ENCODE data around the gene ROR1. TPM values are rescaled to one million over a fixed set of nuclear protein-coding genes. Genes with fewer than 3 reads are reported as not detected.

Gene ROR1
- total RNA-seq, 1 donor from 2014 or later: 30.3 TPM

DNA sequence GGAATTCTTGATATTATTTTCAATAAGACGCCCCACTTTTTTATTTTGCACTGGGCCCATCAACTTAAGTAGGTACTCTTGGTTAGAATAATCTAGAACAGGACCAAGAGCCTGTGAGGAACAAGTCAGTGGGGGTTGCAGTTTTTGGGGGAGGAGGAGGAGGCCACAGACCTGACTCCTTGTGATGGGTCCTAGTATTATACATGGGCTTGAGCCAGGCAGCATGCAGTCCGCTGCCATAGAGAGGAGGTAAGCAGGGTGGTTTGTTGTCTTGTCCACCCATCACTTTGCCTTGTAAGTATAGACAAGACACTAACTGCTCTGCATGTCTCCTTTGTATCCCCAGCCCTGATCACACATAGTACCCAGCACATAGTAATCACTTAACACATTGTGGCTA, 24.5 kb downstream of the ROR1 start:
- H3K9me3 Mint-ChIP-seq: no peaks in the 10 kb centered on the region
- H3K27me3 Mint-ChIP-seq (ENCODE audit: insufficient read depth, low read depth): peaks cover 2% of the 10 kb centered on the region
- H3K36me3 Mint-ChIP-seq: no peaks in the 10 kb centered on the region
- Histone ChIP-seq H3F3A (ENCODE audit: low read depth) (peaks cover 28% of the 10 kb centered on the region), H3K79me2 (ENCODE audit: low read depth) (peaks cover 100% of the 10 kb centered on the region), H3K36me3 (no peaks in the 10 kb centered on the region), H3K4me2 (no peak overlapping the region), H3K27ac (no peak overlapping the region), H3K27me3 (no peaks in the 10 kb centered on the region), H3K4me3 (no peak overlapping the region), H3K4me1 (peaks cover 62% of the 10 kb centered on the region), H4K20me1 (ENCODE audit: low read depth) (peaks cover 79% of the 10 kb centered on the region), H3K9ac (no peak overlapping the region), H2AFZ (replicated peaks) (no peak overlapping the region), H3K9me3 (ENCODE audit: low read depth) (no peaks in the 10 kb centered on the region)
- no peak overlapping the region for H3K4me3 Mint-ChIP-seq
- no peak for DNase-seq (ENCODE audit: low spot score)
- TF ChIP-seq, protein P1, sequence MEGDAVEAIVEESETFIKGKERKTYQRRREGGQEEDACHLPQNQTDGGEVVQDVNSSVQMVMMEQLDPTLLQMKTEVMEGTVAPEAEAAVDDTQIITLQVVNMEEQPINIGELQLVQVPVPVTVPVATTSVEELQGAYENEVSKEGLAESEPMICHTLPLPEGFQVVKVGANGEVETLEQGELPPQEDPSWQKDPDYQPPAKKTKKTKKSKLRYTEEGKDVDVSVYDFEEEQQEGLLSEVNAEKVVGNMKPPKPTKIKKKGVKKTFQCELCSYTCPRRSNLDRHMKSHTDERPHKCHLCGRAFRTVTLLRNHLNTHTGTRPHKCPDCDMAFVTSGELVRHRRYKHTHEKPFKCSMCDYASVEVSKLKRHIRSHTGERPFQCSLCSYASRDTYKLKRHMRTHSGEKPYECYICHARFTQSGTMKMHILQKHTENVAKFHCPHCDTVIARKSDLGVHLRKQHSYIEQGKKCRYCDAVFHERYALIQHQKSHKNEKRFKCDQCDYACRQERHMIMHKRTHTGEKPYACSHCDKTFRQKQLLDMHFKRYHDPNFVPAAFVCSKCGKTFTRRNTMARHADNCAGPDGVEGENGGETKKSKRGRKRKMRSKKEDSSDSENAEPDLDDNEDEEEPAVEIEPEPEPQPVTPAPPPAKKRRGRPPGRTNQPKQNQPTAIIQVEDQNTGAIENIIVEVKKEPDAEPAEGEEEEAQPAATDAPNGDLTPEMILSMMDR (IDR thresholded peaks at IDR 0.05): no peak
- TF ChIP-seq EZH2phosphoT487 (IDR thresholded peaks at IDR 0.05): no peak
- no peak for TF ChIP-seq EZH2 (IDR thresholded peaks at IDR 0.05)
- H3K4me1 Mint-ChIP-seq: peaks cover 58% of the 10 kb centered on the region
- no peak overlapping the region for H3K27ac Mint-ChIP-seq

DNA sequence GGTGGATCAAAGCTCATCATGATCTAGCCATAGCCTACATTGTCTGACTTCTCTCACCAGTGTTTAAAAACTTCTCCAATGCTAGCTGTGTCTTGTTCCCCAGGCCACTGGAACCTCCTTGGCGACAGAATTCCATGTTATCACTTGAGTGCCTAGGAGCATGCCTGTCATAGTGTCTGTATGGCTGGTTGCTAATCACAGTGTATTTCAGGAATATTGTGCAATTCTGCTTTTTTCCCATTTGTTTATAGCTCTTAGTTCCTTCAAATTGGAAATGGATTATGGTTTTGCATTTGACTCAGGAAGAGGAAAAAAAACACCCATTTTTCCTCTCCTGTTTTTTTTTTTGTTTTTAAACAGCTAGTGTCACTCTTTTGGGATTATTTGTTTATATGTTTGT, 25.5 kb downstream of the ROR1 start:
- no peak for DNase-seq (ENCODE audit: low spot score)
- H3K79me2 ChIP-seq (ENCODE audit: low read depth): peaks cover 100% of the 10 kb centered on the region
- Mint-ChIP-seq H3K36me3 (no peaks in the 10 kb centered on the region), H3K4me1 (peaks cover 60% of the 10 kb centered on the region), H3K4me3 (no peak overlapping the region), H3K27me3 (ENCODE audit: insufficient read depth, low read depth) (peaks cover 2% of the 10 kb centered on the region), H3K9me3 (no peaks in the 10 kb centered on the region), H3K27ac (no peak overlapping the region)
- no peak overlapping the region for H3K9ac ChIP-seq
- peaks cover 86% of the 10 kb centered on the region for H4K20me1 ChIP-seq (ENCODE audit: low read depth)
- H3F3A ChIP-seq (ENCODE audit: low read depth): peaks cover 25% of the 10 kb centered on the region
- H3K27ac ChIP-seq: no peak overlapping the region
- no peaks in the 10 kb centered on the region for H3K9me3 ChIP-seq (ENCODE audit: low read depth)
- H3K36me3 ChIP-seq: no peaks in the 10 kb centered on the region
- TF ChIP-seq EZH2phosphoT487 (IDR thresholded peaks at IDR 0.05) (no peak), EZH2 (IDR thresholded peaks at IDR 0.05) (no peak)
- TF ChIP-seq, protein P1 (IDR thresholded peaks at IDR 0.05): no peak
- no peak overlapping the region for H2AFZ ChIP-seq (replicated peaks)
- H3K27me3 ChIP-seq: no peaks in the 10 kb centered on the region
- no peak overlapping the region for H3K4me2 ChIP-seq
- H3K4me1 ChIP-seq: peaks cover 59% of the 10 kb centered on the region
- H3K4me3 ChIP-seq: no peak overlapping the region

DNA sequence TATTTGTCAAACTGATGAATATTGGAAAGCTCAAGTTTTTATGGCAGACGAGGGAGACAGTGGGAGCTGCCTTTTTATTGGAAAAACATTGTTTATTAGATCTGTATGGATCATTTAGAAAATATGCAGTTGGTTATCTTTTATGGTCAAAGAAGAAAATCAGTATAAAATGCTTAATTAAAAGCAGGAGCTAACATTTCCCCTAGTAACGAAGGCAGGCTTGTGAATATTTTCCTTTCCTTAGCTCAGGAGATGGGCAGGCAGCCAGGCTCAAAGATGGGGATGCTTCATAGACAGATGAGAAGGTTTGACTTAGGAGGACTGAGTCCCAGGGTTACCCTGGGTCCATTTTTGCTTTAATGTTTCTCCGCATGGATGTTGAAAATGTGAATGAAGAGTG, 26.0 kb downstream of the ROR1 start:
- Mint-ChIP-seq H3K4me1 (peaks cover 60% of the 10 kb centered on the region), H3K9me3 (no peaks in the 10 kb centered on the region), H3K27ac (no peak overlapping the region), H3K36me3 (no peaks in the 10 kb centered on the region), H3K4me3 (no peak overlapping the region), H3K27me3 (ENCODE audit: insufficient read depth, low read depth) (peaks cover 2% of the 10 kb centered on the region)
- TF ChIP-seq EZH2phosphoT487 (IDR thresholded peaks at IDR 0.05) (no peak), EZH2 (IDR thresholded peaks at IDR 0.05) (no peak)
- TF ChIP-seq, protein P1 (IDR thresholded peaks at IDR 0.05): no peak
- Histone ChIP-seq H3F3A (ENCODE audit: low read depth) (peaks cover 31% of the 10 kb centered on the region), H3K27ac (no peak overlapping the region), H3K79me2 (ENCODE audit: low read depth) (peaks cover 100% of the 10 kb centered on the region), H4K20me1 (ENCODE audit: low read depth) (peaks cover 86% of the 10 kb centered on the region), H3K4me2 (no peak overlapping the region), H3K36me3 (no peaks in the 10 kb centered on the region), H2AFZ (replicated peaks) (no peak overlapping the region), H3K27me3 (no peaks in the 10 kb centered on the region), H3K4me3 (no peak overlapping the region), H3K9me3 (ENCODE audit: low read depth) (no peaks in the 10 kb centered on the region), H3K4me1 (peaks cover 59% of the 10 kb centered on the region), H3K9ac (no peak overlapping the region)
- no peak for DNase-seq (ENCODE audit: low spot score)

All from neural progenitor cell (in vitro differentiated cells).